Left lung (tissue), 10 donors: ENCODE measurements around the gene XRCC4. TPM values are rescaled to one million over a fixed set of nuclear protein-coding genes. Genes with fewer than 3 reads are reported as not detected.

Experiments used
- ATAC-seq: fragments of 200-7000 bp; cut with Tn5 transposase; one replicate; pipeline ENCODE4 v1.9.1; 2020; ENCODE audit warnings: moderate library complexity
- DNase-seq, 4 donors: peaks; one replicate each; pipeline ENCODE4 v3.0.0-alpha.2; 2013 to 2020
- H3K27ac ChIP-seq, 2 donors: fragments of 200-600 bp; sonication (generic) in 1 of 2; one replicate each; pipeline versions ENCODE4 v1.5.0 to v1.8.0; 2020 to 2021
- H3K27me3 ChIP-seq, 2 donors: fragments of 200-600 bp; sonication (generic) in 1 of 2; one replicate each; pipeline versions ENCODE4 v1.5.0 to v1.8.0; 2020 to 2021
- H3K36me3 ChIP-seq, 2 donors: fragments of 200-600 bp; sonication (generic) in 1 of 2; one replicate each; pipeline versions ENCODE4 v1.5.0 to v1.8.0; 2020 to 2021
- H3K4me1 ChIP-seq, 2 donors: fragments of 200-600 bp; one replicate each; pipeline ENCODE4 v1.8.0; 2021
- H3K4me3 ChIP-seq, 2 donors: fragments of 200-600 bp; sonication (generic) in 1 of 2; one replicate each; pipeline versions ENCODE4 v1.5.0 to v1.8.0; 2020 to 2021; ENCODE audit warnings: mild to moderate bottlenecking in 1 of 2
- H3K9me3 ChIP-seq, 2 donors: fragments of 200-600 bp; sonication (generic) in 1 of 2; one replicate each; pipeline versions ENCODE4 v1.5.0 to v1.8.0; 2020 to 2021
- CTCF ChIP-seq, 2 donors: fragments of 200-600 bp; sonication (generic) in 1 of 2; IDR thresholded peaks; one replicate each; pipeline versions ENCODE4 v1.5.0 to v1.8.0; 2021; ENCODE audit warnings: antibody characterized with exemption in 2 of 2
- intact Hi-C, 2 donors: fragments of 100-400 bp; cut with DNase I; formaldehyde crosslinking; loops; one replicate each; pipeline versions ENCODE4 v1.11.2 to v1.14.2; 2022
- polyA plus RNA-seq, 6 donors: library from polyadenylated mRNA; unstranded; fragments of 120-200 nt; gene quantifications; one replicate each; pipeline ENCODE4 v1.2.1, GENCODE V29; 2013; ENCODE audit not compliant: insufficient read length in 6 of 6
- total RNA-seq, 2 donors: library from RNA; stranded (reverse); fragmentation: NEBNext Ultra II Directional; extraction: Animal tissue kit (Norgen Biotek cat#: 25700); gene quantifications; one replicate each; pipeline ENCODE4 v1.2.1, GENCODE V29; 2021
- donor health status: DM: no; HTN: yes; CAD: no.
- donor health status: DM: no; HTN: no; CAD: no.

The XRCC4 gene
- total and polyA plus RNA-seq, 8 donors = 6.2 to 9.7 (median 8.8) TPM

GRCh38 chr5:83034528-83035207, 42.7 kb upstream of the XRCC4 start:
- intact Hi-C loops = no loop called here
- peak in 2 of 4 donors; percentile 34 to 56 for DNase-seq
- no peaks in the 10 kb centered on the region for H3K9me3 ChIP-seq
- ATAC-seq = no peak
- no peaks in the 10 kb centered on the region for H3K4me1 ChIP-seq
- no peak overlapping the region for H3K4me3 ChIP-seq
- no peaks in the 10 kb centered on the region for H3K27me3 ChIP-seq
- H3K27ac ChIP-seq = no peak overlapping the region
- no peak for TF ChIP-seq CTCF (IDR thresholded peaks at IDR 0.05)
- H3K36me3 ChIP-seq = no peaks in the 10 kb centered on the region

GRCh38 chr5:83035373-83036100, 41.8 kb upstream of the XRCC4 start:
- intact Hi-C loops = no loop called here
- no peaks in the 10 kb centered on the region for H3K36me3 ChIP-seq

GRCh38 chr5:83036991-83037575, 40.3 kb upstream of the XRCC4 start:
- ATAC-seq = no peak
- Histone ChIP-seq H3K36me3 (no peaks in the 10 kb centered on the region), H3K9me3 (no peaks in the 10 kb centered on the region), H3K27ac (no peak overlapping the region), H3K27me3 (no peaks in the 10 kb centered on the region), H3K4me1 (no peaks in the 10 kb centered on the region), H3K4me3 (no peak overlapping the region)
- no peak for DNase-seq
- intact Hi-C loops = no loop called here
- TF ChIP-seq CTCF (IDR thresholded peaks at IDR 0.05) = no peak

More at GRCh38 chr5:83035373-83036100, 41.8 kb upstream of the XRCC4 start:
- peak in 3 of 4 donors; percentile 28 to 41 (median 36) for DNase-seq
- Histone ChIP-seq H3K9me3 (no peaks in the 10 kb centered on the region), H3K27me3 (no peaks in the 10 kb centered on the region), H3K27ac (no peak overlapping the region), H3K4me3 (no peak overlapping the region), H3K4me1 (no peaks in the 10 kb centered on the region)
- no peak for TF ChIP-seq CTCF (IDR thresholded peaks at IDR 0.05)
- peak; percentile 22 for ATAC-seq

GRCh38 chr5:83038924-83039323, 38.4 kb upstream of the XRCC4 start:
- Histone ChIP-seq H3K4me3 (no peak overlapping the region), H3K4me1 (no peaks in the 10 kb centered on the region), H3K9me3 (no peaks in the 10 kb centered on the region), H3K36me3 (no peaks in the 10 kb centered on the region), H3K27me3 (no peaks in the 10 kb centered on the region), H3K27ac (no peak overlapping the region)
- intact Hi-C loops = no loop called here
- ATAC-seq = no peak
- no peak for TF ChIP-seq CTCF (IDR thresholded peaks at IDR 0.05)
- no peak for DNase-seq

GRCh38 chr5:83042507-83042906, 34.8 kb upstream of the XRCC4 start:
- TF ChIP-seq CTCF (IDR thresholded peaks at IDR 0.05) = no peak
- Histone ChIP-seq H3K27ac (no peak overlapping the region), H3K4me1 (no peaks in the 10 kb centered on the region), H3K36me3 (no peaks in the 10 kb centered on the region), H3K9me3 (no peaks in the 10 kb centered on the region), H3K4me3 (no peak overlapping the region), H3K27me3 (no peaks in the 10 kb centered on the region)
- intact Hi-C loops = no loop called here
- ATAC-seq = no peak
- DNase-seq = no peak
